Smooth muscle cell (in vitro differentiated cells): ENCODE measurements around the gene MGME1. TPM values are rescaled to one million over a fixed set of nuclear protein-coding genes. Genes with fewer than 3 reads are reported as not detected.

Source experiments
- DNase-seq: peaks from one replicate; lab custom pipeline; 2025; ENCODE audit not compliant: unreplicated experiment; lab: John Stamatoyannopoulos, UW
- H2AFZ ChIP-seq: fragments of 200-600 bp; sonication (generic); 2 replicates; pipeline ENCODE4 v1.6.0; 2016; ENCODE audit warnings: antibody characterized with exemption, low read depth, mild to moderate bottlenecking
- H3F3A ChIP-seq: fragments of 200-600 bp; sonication (generic); 2 replicates; pipeline ENCODE4 v1.6.0; 2017; ENCODE audit warnings: antibody characterized with exemption, low read depth
- H3K27ac ChIP-seq: fragments of 200-600 bp; sonication (generic); 2 replicates; pipeline ENCODE4 v1.5.1; 2016; ENCODE audit warnings: low read depth, mild to moderate bottlenecking
- H3K27me3 ChIP-seq: fragments of 200-600 bp; sonication (generic); 2 replicates; pipeline ENCODE4 v1.6.1; 2016; ENCODE audit warnings: low read depth, mild to moderate bottlenecking
- H3K36me3 ChIP-seq: fragments of 200-600 bp; sonication (generic); 2 replicates; pipeline ENCODE4 v1.5.1; 2016; ENCODE audit warnings: low read depth
- H3K4me1 ChIP-seq: fragments of 200-600 bp; sonication (generic); 2 replicates; pipeline ENCODE4 v1.5.1; 2016; ENCODE audit warnings: low read depth
- H3K4me2 ChIP-seq: fragments of 200-600 bp; sonication (generic); 2 replicates; pipeline ENCODE4 v1.6.0; 2016; ENCODE audit warnings: mild to moderate bottlenecking
- H3K4me3 ChIP-seq: fragments of 200-600 bp; sonication (generic); 2 replicates; pipeline ENCODE4 v1.5.1; 2016; ENCODE audit warnings: mild to moderate bottlenecking
- H3K79me2 ChIP-seq: fragments of 200-600 bp; sonication (generic); 2 replicates; pipeline ENCODE4 v1.6.0; 2016; ENCODE audit warnings: low read depth, mild to moderate bottlenecking
- H3K9ac ChIP-seq: fragments of 200-600 bp; sonication (generic); 2 replicates; pipeline ENCODE4 v1.6.0; 2016; ENCODE audit warnings: low read depth
- H3K9me3 ChIP-seq: fragments of 200-600 bp; sonication (generic); replicated peaks from 2 replicates; pipeline ENCODE4 v1.5.1; 2016; ENCODE audit warnings: low read depth
- H4K20me1 ChIP-seq: fragments of 200-600 bp; sonication (generic); 2 replicates; pipeline ENCODE4 v1.6.0; 2016; ENCODE audit warnings: low read depth
- CTCF ChIP-seq: fragments of 200-600 bp; sonication (generic); IDR thresholded peaks from 2 replicates; pipeline ENCODE4 v1.5.1; 2017; ENCODE audit warnings: borderline replicate concordance, mild to moderate bottlenecking, antibody characterized with exemption; ENCODE audit not compliant: insufficient read depth, poor library complexity, severe bottlenecking
- WGBS: methylation state at CpG from one replicate; pipeline ENCODE4 v1.1.7; 2016; ENCODE audit warnings: low lambda C conversion rate; 5-methylcytosine and 5-hydroxymethylcytosine counted together
- polyA plus RNA-seq: library from polyadenylated mRNA; unstranded; fragments of >200 nt; fragmentation: Nextera tagmentation; extraction: Ambion mirVana; gene quantifications from 2 replicates; pipeline ENCODE4 v1.2.1, GENCODE V29; 2016
- total RNA-seq: library from RNA; depleted of rRNA; stranded (reverse); fragments of >200 nt; gene quantifications from 2 replicates; pipeline ENCODE4 v1.2.3, GENCODE V29; 2014

MGME1 gene
- total and polyA plus RNA-seq, 2 experiments from 2014 or later, result 15.7 to 16.0 TPM

GRCh38 chr20:17939622-17940223 lies 29.1 kb upstream of the MGME1 start:
- 79% methylated on average over 7 of the region's 7 CpGs for WGBS
- Histone ChIP-seq H3F3A (peaks cover 21% of the 10 kb centered on the region), H3K4me1 (peaks cover 17% of the 10 kb centered on the region), H3K27ac (no peak overlapping the region), H3K4me3 (no peak overlapping the region), H3K9me3 (no peaks in the 10 kb centered on the region), H2AFZ (no peak overlapping the region), H3K36me3 (peaks cover 13% of the 10 kb centered on the region), H4K20me1 (peaks cover 13% of the 10 kb centered on the region), H3K27me3 (no peaks in the 10 kb centered on the region), H3K4me2 (no peak overlapping the region), H3K79me2 (no peaks in the 10 kb centered on the region), H3K9ac (no peak overlapping the region)
- TF ChIP-seq CTCF, result no peak
- DNase-seq, result no peak

- peaks cover 13% of the 10 kb centered on the region for H3K4me1 ChIP-seq
- H3K9ac ChIP-seq, result no peak overlapping the region
- H4K20me1 ChIP-seq, result peaks cover 18% of the 10 kb centered on the region
- no peak overlapping the region for H3K27ac ChIP-seq
- H3K4me2 ChIP-seq, result no peak overlapping the region
- no peak overlapping the region for H2AFZ ChIP-seq
- no peaks in the 10 kb centered on the region for H3K9me3 ChIP-seq
- no peak for DNase-seq
- H3K4me3 ChIP-seq, result no peak overlapping the region
- 74% methylated on average over 6 of the region's 6 CpGs for WGBS
- no peaks in the 10 kb centered on the region for H3K27me3 ChIP-seq
- TF ChIP-seq CTCF, result no peak
- H3K79me2 ChIP-seq, result no peaks in the 10 kb centered on the region
- H3K36me3 ChIP-seq, result peaks cover 13% of the 10 kb centered on the region
- peaks cover 24% of the 10 kb centered on the region for H3F3A ChIP-seq
Measured at GRCh38 chr20:17940224-17940971, 28.4 kb upstream of the MGME1 start.

DNA sequence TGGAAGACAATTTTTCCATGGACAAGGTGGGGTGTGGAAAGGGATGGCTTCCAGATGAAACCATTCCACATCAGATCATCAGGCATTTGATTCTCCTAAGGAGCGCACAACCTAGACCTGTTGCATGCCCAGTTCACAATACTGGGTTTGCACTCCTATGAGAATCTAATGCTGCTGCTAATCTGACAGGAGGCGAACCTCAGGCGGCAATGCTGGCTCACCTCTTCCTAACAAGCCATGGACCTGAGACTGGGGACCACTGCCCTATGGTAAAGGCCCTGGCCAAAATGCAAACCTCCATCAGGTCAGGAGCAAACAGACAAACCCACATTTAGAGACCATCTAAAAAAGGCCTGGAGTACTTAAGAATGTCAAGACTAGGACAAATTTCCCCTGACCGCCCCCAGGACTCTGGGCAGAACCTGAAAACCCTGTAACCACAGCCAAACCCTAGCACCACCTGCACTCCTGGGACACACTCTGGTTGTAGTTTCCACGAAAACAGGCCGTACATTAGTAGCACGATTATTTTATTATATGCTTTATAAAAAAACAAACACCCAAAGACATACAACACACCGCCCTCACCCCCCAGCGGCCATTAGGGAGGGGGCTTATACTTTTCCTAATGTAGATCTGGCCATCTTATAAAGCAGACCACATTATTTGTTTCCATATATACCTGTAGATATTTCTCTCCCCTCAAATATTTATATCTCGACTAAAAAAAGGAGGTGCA lies 27.6 kb upstream of the MGME1 start:
- WGBS, result 99% methylated on average over 10 of the region's 10 CpGs
- H3K4me1 ChIP-seq, result peaks cover 13% of the 10 kb centered on the region
- no peak overlapping the region for H3K4me3 ChIP-seq
- no peak overlapping the region for H3K27ac ChIP-seq
- no peak overlapping the region for H2AFZ ChIP-seq
- no peaks in the 10 kb centered on the region for H3K27me3 ChIP-seq
- no peak overlapping the region for H3K9ac ChIP-seq
- peaks cover 13% of the 10 kb centered on the region for H3K36me3 ChIP-seq
- H3K9me3 ChIP-seq, result no peaks in the 10 kb centered on the region
- no peak for TF ChIP-seq CTCF
- peaks cover 21% of the 10 kb centered on the region for H4K20me1 ChIP-seq
- H3K79me2 ChIP-seq, result no peaks in the 10 kb centered on the region
- H3F3A ChIP-seq, result peaks cover 26% of the 10 kb centered on the region
- no peak for DNase-seq
- H3K4me2 ChIP-seq, result no peak overlapping the region
